SK-N-SH (cell line): ENCODE results near the gene SHB. TPM values are rescaled to one million over a fixed set of nuclear protein-coding genes. Genes with fewer than 3 reads are reported as not detected.

Source experiments
- CTCF ChIA-PET: fragments of 300-600, 350-600 bp; formaldehyde crosslinking; extraction: SDS; loops from one replicate; lab custom pipeline; 2021; lab: Yijun Ruan, JAX
- POLR2A ChIA-PET: fragments of 350-600 bp; sonication (Branson Sonifier 250); formaldehyde crosslinking; extraction: SDS; loops from one replicate; lab custom pipeline; 2020; ENCODE audit warnings: antibody characterized with exemption, inconsistent platforms; lab: Yijun Ruan, JAX
- DNase-seq: peaks from one replicate; pipeline ENCODE4 v3.0.0; 2012
- H2AFZ ChIP-seq: fragments of 200-600 bp; sonication (generic); 2 replicates; pipeline ENCODE4 v1.8.1; 2016; ENCODE audit warnings: antibody characterized with exemption, mild to moderate bottlenecking, low read depth
- H3F3A ChIP-seq: fragments of 200-600 bp; sonication (generic); replicated peaks from 2 replicates; pipeline ENCODE3; 2016; ENCODE audit warnings: antibody characterized with exemption, mild to moderate bottlenecking; ENCODE audit not compliant: insufficient read depth
- H3K27ac ChIP-seq, 2 experiments: fragments of 200-500 bp in 1 of 2; fragments of 200-600 bp in 1 of 2; sonication (Bioruptor generic) in 1 of 2; sonication (generic), shearing (Covaris generic) in 1 of 2; 2 replicates each; pipeline versions ENCODE4 v1.5.1 to v1.6.1; 2014 to 2016; ENCODE audit warnings: low read depth in 2 of 2, inconsistent platforms in 1 of 2, low read length in 1 of 2, mild to moderate bottlenecking in 1 of 2, mixed read lengths in 1 of 2
- H3K27me3 ChIP-seq: fragments of 200-600 bp; sonication (generic), shearing (Covaris generic); 2 replicates; pipeline ENCODE4 v1.6.1; 2016; ENCODE audit warnings: mixed run types; ENCODE audit not compliant: insufficient read depth
- H3K36me3 ChIP-seq, 2 experiments: fragments of 200-500 bp in 1 of 2; fragments of 200-600 bp in 1 of 2; sonication (Bioruptor generic) in 1 of 2; sonication (generic) in 1 of 2; replicated peaks in 1 of 2; 2 replicates each; pipeline versions ENCODE3 to v1.5.1; 2014 to 2016; ENCODE audit warnings: low read length in 1 of 2, mild to moderate bottlenecking in 1 of 2; ENCODE audit not compliant: insufficient read depth in 2 of 2, control insufficient read depth in 1 of 2
- H3K4me1 ChIP-seq, 2 experiments: fragments of 200-500 bp in 1 of 2; fragments of 200-600 bp in 1 of 2; sonication (Bioruptor generic) in 1 of 2; sonication (generic), shearing (Covaris generic) in 1 of 2; 2 replicates each; pipeline versions ENCODE4 v1.5.1 to v1.6.1; 2014 to 2016; ENCODE audit warnings: low read depth in 1 of 2, low read length in 1 of 2, mixed run types in 1 of 2; ENCODE audit not compliant: insufficient read depth in 2 of 2, control insufficient read depth in 1 of 2
- H3K4me2 ChIP-seq: fragments of 200-600 bp; sonication (generic), shearing (Covaris generic); 2 replicates; pipeline ENCODE4 v1.6.1; 2017; ENCODE audit warnings: mixed run types
- H3K4me3 ChIP-seq, 2 experiments: fragments of 200-500 bp in 1 of 2; fragments of 200-600 bp in 1 of 2; sonication (Bioruptor generic) in 1 of 2; sonication (generic), shearing (Covaris generic) in 1 of 2; 2 replicates each; pipeline versions ENCODE4 v1.5.1 to v1.8.1; 2014 to 2016; ENCODE audit warnings: low read depth in 2 of 2, inconsistent platforms in 1 of 2, low read length in 1 of 2, mild to moderate bottlenecking in 1 of 2, mixed read lengths in 1 of 2, moderate library complexity in 1 of 2
- H3K79me2 ChIP-seq: fragments of 200-600 bp; sonication (generic); 2 replicates; pipeline ENCODE4 v1.8.1; 2017; ENCODE audit warnings: mild to moderate bottlenecking; ENCODE audit not compliant: insufficient read depth
- H3K9ac ChIP-seq: fragments of 200-600 bp; sonication (generic); 2 replicates; pipeline ENCODE4 v1.6.1; 2017; ENCODE audit warnings: mixed run types
- H3K9me2 ChIP-seq: fragments of 200-600 bp; sonication (generic); 2 replicates; pipeline ENCODE4 v1.6.1; 2017; ENCODE audit warnings: mixed run types
- H3K9me3 ChIP-seq: fragments of 200-600 bp; sonication (generic); 2 replicates; pipeline ENCODE4 v1.6.1; 2017; ENCODE audit warnings: mixed run types, mild to moderate bottlenecking, moderate library complexity
- H4K20me1 ChIP-seq: fragments of 200-600 bp; sonication (generic); 2 replicates; pipeline ENCODE4 v1.6.1; 2017; ENCODE audit warnings: mild to moderate bottlenecking, mixed run types; ENCODE audit not compliant: insufficient read depth
- ELF1 ChIP-seq: IDR thresholded peaks from 2 replicates; pipeline ENCODE4 v1.4.0; 2012
- EP300 ChIP-seq, 2 experiments: IDR thresholded peaks; 2 replicates each; pipeline versions ENCODE4 v1.4.0 to v1.6.1; 2012; ENCODE audit warnings: borderline replicate concordance in 1 of 2, low read depth in 1 of 2, low read length in 1 of 2
- EZH2phosphoT487 ChIP-seq: fragments of 200-600 bp; sonication (generic); IDR thresholded peaks from 2 replicates; pipeline ENCODE4 v1.6.1; 2017; ENCODE audit warnings: low read depth, mixed run types, mild to moderate bottlenecking, antibody characterized with exemption, moderate library complexity, borderline replicate concordance
- FOXM1 ChIP-seq: IDR thresholded peaks from 2 replicates; pipeline ENCODE4 v1.4.0; 2012; ENCODE audit warnings: low read depth, mild to moderate bottlenecking
- GABPA ChIP-seq: IDR thresholded peaks from 2 replicates; pipeline ENCODE4 v1.4.0; 2012; ENCODE audit warnings: low read depth, mild to moderate bottlenecking
- GATA2 ChIP-seq: sonication (generic); formaldehyde crosslinking; IDR thresholded peaks from 2 replicates; pipeline ENCODE4 v1.5.0; 2020; ENCODE audit warnings: mild to moderate bottlenecking, missing genetic modification reagents
- JUND ChIP-seq: IDR thresholded peaks from 2 replicates; pipeline ENCODE4 v1.4.0; 2012
- MAX ChIP-seq: IDR thresholded peaks from 2 replicates; pipeline ENCODE4 v1.4.0; 2012; ENCODE audit warnings: low read depth
- MEF2A ChIP-seq: IDR thresholded peaks from 2 replicates; pipeline ENCODE4 v1.4.0; 2012; ENCODE audit warnings: low read depth, borderline replicate concordance
- NFIC ChIP-seq: IDR thresholded peaks from 2 replicates; pipeline ENCODE4 v1.4.0; 2012; ENCODE audit warnings: borderline replicate concordance
- NRF1 ChIP-seq: IDR thresholded peaks from 2 replicates; pipeline ENCODE4 v1.6.1; 2012; ENCODE audit warnings: low read depth, mild to moderate bottlenecking, low read length
- POLR2AphosphoS5 ChIP-seq: IDR thresholded peaks from 2 replicates; pipeline ENCODE4 v1.6.1; 2012; ENCODE audit warnings: low read depth, low read length
- SIN3A ChIP-seq: IDR thresholded peaks from 2 replicates; pipeline ENCODE4 v1.6.1; 2012; ENCODE audit warnings: low read depth, mild to moderate bottlenecking, low read length, moderate library complexity, borderline replicate concordance
- SMC3 ChIP-seq: IDR thresholded peaks from 2 replicates; pipeline ENCODE4 v1.6.1; 2012; ENCODE audit warnings: low read depth, low read length, improper control_type of control experiment
- TCF12 ChIP-seq: IDR thresholded peaks from 2 replicates; pipeline ENCODE4 v1.4.0; 2012
- YY1 ChIP-seq: IDR thresholded peaks from 2 replicates; pipeline ENCODE4 v1.4.0; 2012; ENCODE audit warnings: low read depth, mild to moderate bottlenecking
- ZBTB33 ChIP-seq: IDR thresholded peaks from 2 replicates; pipeline ENCODE4 v1.4.0; 2012; ENCODE audit warnings: low read depth, borderline replicate concordance
- WGBS: methylation state at CpG from one replicate; pipeline ENCODE4 v1.1.6; 2017; ENCODE audit warnings: low lambda C conversion rate; 5-methylcytosine and 5-hydroxymethylcytosine counted together
- polyA plus RNA-seq, 3 experiments: library from polyadenylated mRNA; depleted of rRNA; stranded (reverse); fragments of >200 nt; gene quantifications; 2 replicates each; pipeline ENCODE4 v1.2.3, GENCODE V29; 2012
- TF ChIP-seq, protein P1 (sequence below): IDR thresholded peaks from 2 replicates; pipeline ENCODE4 v1.4.0; 2012; ENCODE audit warnings: low read depth, borderline replicate concordance
- TF ChIP-seq, protein P2 (sequence below): IDR thresholded peaks from 2 replicates; pipeline ENCODE4; 2012

The SHB gene
- polyA plus RNA-seq, 1 of the 3 experiments (the other 2 are of a cell fraction), result 26.0 TPM

GRCh38 chr9:37926737-37927118, 142.3 kb downstream of the SHB start:
- H3K27me3 ChIP-seq, result no peaks in the 10 kb centered on the region
- H3K4me1 ChIP-seq, result peaks cover 15 to 81% of the 10 kb centered on the region in 2 experiments; a peak in 3 of 4 replicates
- no peak for TF ChIP-seq YY1
- no peak for TF ChIP-seq NFIC
- no peak for TF ChIP-seq ELF1
- TF ChIP-seq FOXM1, result no peak
- no peak for TF ChIP-seq SMC3
- TF ChIP-seq SIN3A, result no peak
- TF ChIP-seq, protein P1, sequence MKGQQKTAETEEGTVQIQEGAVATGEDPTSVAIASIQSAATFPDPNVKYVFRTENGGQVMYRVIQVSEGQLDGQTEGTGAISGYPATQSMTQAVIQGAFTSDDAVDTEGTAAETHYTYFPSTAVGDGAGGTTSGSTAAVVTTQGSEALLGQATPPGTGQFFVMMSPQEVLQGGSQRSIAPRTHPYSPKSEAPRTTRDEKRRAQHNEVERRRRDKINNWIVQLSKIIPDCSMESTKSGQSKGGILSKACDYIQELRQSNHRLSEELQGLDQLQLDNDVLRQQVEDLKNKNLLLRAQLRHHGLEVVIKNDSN, result no peak
- TF ChIP-seq GATA2 (CRISPR knock-in tag), result no peak
- no peak for TF ChIP-seq EP300 (IDR thresholded peaks at IDR 0.05; ENCODE audit: borderline replicate concordance in 1 of 2, low read depth in 1 of 2, low read length in 1 of 2)
- no peak for TF ChIP-seq NRF1
- no peak for TF ChIP-seq GABPA
- no peak for TF ChIP-seq MEF2A
- TF ChIP-seq ZBTB33, result no peak
- no peak for TF ChIP-seq JUND
- no peak for TF ChIP-seq TCF12
- no peak for TF ChIP-seq EZH2phosphoT487
- TF ChIP-seq POLR2AphosphoS5, result no peak
- no peak for TF ChIP-seq MAX
- TF ChIP-seq, protein P2, sequence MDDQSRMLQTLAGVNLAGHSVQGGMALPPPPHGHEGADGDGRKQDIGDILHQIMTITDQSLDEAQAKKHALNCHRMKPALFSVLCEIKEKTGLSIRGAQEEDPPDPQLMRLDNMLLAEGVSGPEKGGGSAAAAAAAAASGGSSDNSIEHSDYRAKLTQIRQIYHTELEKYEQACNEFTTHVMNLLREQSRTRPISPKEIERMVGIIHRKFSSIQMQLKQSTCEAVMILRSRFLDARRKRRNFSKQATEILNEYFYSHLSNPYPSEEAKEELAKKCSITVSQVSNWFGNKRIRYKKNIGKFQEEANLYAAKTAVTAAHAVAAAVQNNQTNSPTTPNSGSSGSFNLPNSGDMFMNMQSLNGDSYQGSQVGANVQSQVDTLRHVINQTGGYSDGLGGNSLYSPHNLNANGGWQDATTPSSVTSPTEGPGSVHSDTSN, result no peak
- no peak overlapping the region for H3K4me3 ChIP-seq
- H3K36me3 ChIP-seq, result peaks cover 14 to 18% of the 10 kb centered on the region in 2 experiments
- peak overlapping the region in 1 of 2 experiments; percentile 11; a peak in 1 of 4 replicates for H3K27ac ChIP-seq
- WGBS, result 100% methylated on average over 1 of the region's 1 CpG
- no peak for DNase-seq
- peaks cover 17% of the 10 kb centered on the region for H3F3A ChIP-seq
- H3K9me3 ChIP-seq, result 0 out of 2 replicates have a peak, but pooled peaks cover 4% of the 10 kb centered on the region
- CTCF ChIA-PET, result interaction anchor here (4.2 kb wide), 1 partner anchor 12 kb away, joined by 40 read pairs; no protein-coding TSS in a partner anchor
- H3K9ac ChIP-seq, result no peak overlapping the region
- no peak overlapping the region for H2AFZ ChIP-seq
- no peaks in the 10 kb centered on the region for H3K9me2 ChIP-seq
- H4K20me1 ChIP-seq, result peaks cover 3% of the 10 kb centered on the region; the same call in 1 of the 2 replicates
- POLR2A ChIA-PET, result no interaction called here
- H3K4me2 ChIP-seq, result peak overlapping the region; percentile 41; the same call in 1 of the 2 replicates
- H3K79me2 ChIP-seq, result peaks cover 92% of the 10 kb centered on the region
